NB4 (cell line): ENCODE results near the gene SEZ6L2.

Experiments used
- POLR2A ChIP-seq: IDR thresholded peaks from 2 replicates; pipeline ENCODE4 v1.6.1; 2011; ENCODE audit warnings: mild to moderate bottlenecking; ENCODE audit not compliant: insufficient read length; ENCODE audit errors: extremely low read depth
- TF ChIP-seq, protein P1 (sequence below): IDR thresholded peaks from one replicate; pipeline ENCODE4 v1.5.1; 2012; ENCODE audit warnings: low read depth, low read length
- TF ChIP-seq, protein P2 (sequence below): IDR thresholded peaks from 2 replicates; pipeline ENCODE4 v1.6.1; 2011; ENCODE audit warnings: low read depth, low read length

DNA sequence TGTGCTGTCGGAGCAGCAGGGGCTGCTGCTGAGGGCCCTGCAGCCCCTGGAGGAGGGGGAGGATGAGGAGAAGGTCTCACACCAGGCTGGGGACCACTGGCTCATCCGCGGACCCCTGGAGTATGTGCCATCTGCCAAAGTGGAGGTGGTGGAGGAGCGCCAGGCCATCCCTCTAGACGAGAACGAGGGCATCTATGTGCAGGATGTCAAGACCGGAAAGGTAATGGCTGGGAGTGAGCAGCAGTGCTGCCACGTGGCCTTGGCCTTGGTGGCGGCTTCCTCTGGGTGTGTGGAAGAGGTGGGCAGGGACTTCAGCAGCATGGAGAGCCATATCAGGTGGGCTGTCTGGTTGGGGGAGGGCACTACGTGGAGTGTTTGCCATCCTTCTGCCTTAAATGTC lies 59.1 kb downstream of the SEZ6L2 start:
- TF ChIP-seq, protein P1, sequence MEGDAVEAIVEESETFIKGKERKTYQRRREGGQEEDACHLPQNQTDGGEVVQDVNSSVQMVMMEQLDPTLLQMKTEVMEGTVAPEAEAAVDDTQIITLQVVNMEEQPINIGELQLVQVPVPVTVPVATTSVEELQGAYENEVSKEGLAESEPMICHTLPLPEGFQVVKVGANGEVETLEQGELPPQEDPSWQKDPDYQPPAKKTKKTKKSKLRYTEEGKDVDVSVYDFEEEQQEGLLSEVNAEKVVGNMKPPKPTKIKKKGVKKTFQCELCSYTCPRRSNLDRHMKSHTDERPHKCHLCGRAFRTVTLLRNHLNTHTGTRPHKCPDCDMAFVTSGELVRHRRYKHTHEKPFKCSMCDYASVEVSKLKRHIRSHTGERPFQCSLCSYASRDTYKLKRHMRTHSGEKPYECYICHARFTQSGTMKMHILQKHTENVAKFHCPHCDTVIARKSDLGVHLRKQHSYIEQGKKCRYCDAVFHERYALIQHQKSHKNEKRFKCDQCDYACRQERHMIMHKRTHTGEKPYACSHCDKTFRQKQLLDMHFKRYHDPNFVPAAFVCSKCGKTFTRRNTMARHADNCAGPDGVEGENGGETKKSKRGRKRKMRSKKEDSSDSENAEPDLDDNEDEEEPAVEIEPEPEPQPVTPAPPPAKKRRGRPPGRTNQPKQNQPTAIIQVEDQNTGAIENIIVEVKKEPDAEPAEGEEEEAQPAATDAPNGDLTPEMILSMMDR: no peak
- TF ChIP-seq, protein P2, sequence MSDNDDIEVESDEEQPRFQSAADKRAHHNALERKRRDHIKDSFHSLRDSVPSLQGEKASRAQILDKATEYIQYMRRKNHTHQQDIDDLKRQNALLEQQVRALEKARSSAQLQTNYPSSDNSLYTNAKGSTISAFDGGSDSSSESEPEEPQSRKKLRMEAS: no peak
- no peak for TF ChIP-seq POLR2A
